ENCODE data around the gene PLA2G3.
A peak's percentile ranks its signal among the peaks of the same experiment; 100 is the strongest.
"Not testable (repeated sequence)": the region's sequence is repeated elsewhere in the genome, so short reads cannot be mapped to it uniquely, and the experiment has no call there.

The PLA2G3 gene

DNA sequence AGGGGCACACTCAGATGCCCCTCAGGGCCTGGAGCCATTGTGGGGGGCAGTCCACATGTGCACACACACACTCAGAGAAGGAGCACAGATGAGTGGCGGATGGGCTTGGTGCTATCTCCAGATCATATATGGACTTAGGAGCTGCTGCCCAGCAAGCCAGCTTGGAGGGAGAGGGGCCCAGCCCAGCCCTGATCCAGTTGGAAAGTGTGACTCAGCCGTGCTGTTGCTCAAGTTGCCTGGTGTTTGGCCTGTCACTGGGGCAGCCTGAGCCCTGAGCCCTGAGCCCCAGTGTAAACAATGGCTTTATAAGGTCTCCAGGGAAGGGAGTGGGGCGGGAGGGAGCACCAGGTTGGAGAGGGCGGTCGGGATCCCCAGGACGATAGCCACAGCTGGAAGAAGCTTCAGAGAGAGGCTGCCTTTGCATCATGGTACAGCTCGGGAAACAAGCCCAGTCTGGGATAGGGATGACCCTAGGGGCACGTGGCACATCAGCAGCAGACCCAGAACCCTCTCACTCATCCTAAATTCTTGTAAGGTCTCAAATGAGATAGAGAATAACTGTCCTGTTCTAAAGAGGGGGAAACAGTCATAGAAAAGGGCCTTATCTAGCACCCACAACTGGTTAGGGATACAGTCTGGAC lies 37.7 kb downstream of the PLA2G3 start:
- TF ChIP-seq, protein P1, sequence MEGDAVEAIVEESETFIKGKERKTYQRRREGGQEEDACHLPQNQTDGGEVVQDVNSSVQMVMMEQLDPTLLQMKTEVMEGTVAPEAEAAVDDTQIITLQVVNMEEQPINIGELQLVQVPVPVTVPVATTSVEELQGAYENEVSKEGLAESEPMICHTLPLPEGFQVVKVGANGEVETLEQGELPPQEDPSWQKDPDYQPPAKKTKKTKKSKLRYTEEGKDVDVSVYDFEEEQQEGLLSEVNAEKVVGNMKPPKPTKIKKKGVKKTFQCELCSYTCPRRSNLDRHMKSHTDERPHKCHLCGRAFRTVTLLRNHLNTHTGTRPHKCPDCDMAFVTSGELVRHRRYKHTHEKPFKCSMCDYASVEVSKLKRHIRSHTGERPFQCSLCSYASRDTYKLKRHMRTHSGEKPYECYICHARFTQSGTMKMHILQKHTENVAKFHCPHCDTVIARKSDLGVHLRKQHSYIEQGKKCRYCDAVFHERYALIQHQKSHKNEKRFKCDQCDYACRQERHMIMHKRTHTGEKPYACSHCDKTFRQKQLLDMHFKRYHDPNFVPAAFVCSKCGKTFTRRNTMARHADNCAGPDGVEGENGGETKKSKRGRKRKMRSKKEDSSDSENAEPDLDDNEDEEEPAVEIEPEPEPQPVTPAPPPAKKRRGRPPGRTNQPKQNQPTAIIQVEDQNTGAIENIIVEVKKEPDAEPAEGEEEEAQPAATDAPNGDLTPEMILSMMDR (IDR thresholded peaks at IDR 0.05; ENCODE audit: low read depth, low read length) = no peak
- DNase-seq (ENCODE audit: extremely low read depth, low read depth) = peak; percentile 97

DNA sequence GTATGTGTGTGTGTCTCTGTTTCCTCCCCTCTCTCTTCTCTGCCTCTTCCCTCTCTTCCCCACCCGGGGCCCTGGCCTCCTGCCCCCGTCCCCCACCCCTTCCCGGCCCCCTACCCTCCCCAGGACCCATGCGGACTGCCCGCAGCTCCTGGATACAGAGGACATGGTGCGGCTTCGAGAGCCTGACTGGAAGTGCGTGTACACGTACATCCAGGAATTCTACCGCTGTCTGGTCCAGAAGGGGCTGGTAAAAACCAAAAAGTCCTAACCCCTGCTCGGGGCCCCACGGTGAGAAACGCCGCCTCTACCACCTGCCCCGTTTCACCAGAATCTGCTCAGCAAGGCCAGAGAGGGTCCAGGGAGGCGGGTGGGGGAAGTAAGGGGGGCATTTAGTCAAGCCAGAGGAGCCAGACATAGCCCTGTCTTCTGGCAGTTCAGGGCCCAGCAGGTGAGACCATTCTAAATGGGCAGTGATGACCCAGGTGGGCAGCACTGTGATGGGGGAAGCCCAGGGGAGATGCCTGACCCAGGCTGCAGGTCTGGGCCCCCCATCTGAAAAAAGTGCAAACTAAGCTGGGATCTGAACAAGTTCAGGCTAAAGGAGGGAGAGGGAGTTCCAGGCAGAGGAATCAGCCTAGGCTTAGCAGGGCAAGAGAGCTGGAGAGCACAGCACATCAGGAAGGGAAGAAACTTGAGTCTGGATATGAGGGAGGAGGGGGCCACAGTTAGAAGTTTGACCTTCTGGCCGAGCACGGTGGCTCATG lies 39.4 kb downstream of the PLA2G3 start:
- TF ChIP-seq, protein P1 (IDR thresholded peaks at IDR 0.05; ENCODE audit: low read depth, low read length) = no peak
- DNase-seq (ENCODE audit: extremely low read depth, low read depth) = no peak

DNA sequence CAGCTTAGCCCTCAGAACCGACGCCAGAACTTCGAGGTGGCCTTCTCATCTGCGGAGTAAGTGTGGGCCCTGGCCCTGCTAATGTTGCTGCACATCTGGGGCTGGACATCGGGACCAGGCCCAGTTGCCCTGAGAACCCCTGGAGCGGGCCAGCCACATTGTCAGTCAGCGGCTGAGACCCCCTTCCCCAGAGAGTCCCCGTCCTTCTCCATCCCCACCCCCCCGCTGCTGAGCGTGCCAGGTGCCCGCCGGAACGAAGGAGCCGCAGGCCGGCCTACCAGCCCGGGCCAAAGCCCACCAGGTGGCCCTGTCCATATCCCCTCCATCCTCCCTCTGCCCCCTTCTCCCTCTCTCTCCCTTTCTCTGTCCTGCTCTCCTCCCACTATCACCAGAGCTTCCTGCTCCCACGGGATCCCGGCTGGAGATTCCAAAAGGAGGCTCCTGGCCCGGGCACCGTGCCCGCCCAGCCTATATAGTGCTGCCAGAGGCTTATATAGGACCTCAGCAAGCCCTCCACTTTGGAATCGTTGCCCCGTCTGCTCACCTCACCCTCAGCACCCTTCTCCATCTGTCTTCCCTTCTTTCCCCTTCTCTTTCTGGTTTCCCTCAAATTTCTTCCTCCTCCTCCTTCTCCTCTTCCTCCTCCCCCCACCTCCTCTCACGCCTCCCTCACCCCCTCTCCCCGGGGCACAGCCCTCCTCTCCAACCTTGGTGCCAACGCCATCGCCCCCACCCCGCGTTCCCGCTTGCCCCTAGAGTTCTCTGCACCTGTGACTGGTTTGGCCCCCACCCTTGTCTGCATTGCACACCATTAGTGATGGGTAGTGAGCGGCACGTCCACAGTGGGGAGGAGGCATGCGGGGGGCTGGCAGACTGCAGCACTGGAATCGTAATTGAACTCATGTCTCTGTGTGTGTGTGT lies 40.2 kb downstream of the PLA2G3 start:
- TF ChIP-seq, protein P1 (IDR thresholded peaks at IDR 0.05; ENCODE audit: low read depth, low read length) = no peak

DNA sequence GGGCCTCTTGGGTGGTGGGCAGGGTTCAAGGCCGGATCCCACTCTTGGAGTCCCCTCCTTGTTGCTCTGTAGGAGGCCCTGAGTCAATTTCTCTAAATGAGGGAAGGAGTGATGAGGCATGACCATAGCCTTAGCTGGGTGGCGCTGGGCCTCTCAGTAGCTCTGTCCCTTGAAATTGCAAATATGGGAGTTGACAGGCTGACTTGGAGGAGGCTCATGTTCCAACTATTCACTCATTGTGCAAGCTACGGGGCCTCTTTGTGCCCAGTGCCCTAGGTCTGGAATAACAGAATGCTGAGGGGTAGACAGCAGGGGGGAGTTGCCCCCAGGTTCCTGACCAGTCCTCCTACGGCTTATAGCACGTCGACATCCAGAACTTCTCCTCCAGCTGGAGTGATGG lies 40.9 kb downstream of the PLA2G3 start:
- TF ChIP-seq, protein P1 (IDR thresholded peaks at IDR 0.05; ENCODE audit: low read depth, low read length) = no peak
- no peak for DNase-seq (ENCODE audit: extremely low read depth, low read depth)

More for the DNA sequence above, 40.2 kb downstream of the PLA2G3 start:
- DNase-seq (ENCODE audit: extremely low read depth, low read depth) = no peak

DNA sequence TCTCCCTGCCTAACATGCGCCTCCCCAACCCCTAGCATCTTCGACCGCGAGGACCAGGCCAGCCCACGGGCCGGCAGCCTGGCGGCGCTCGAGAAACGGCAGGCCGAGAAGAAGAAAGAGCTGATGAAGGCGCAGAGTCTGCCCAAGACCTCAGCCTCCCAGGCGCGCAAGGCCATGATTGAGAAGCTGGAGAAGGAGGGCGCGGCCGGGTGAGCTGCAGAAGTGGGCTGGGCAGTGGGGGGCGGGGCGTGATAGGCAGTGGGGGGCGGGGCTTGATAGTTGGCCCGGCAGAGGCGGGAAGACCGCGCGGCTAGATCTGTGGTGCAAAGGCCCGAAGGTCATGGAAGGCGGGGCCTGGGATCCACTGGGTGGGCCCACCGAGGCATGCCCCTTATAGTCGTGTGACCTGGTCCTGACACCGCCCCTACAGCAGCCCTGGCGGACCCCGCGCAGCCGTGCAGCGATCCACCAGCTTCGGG lies 41.6 kb downstream of the PLA2G3 start:
- TF ChIP-seq, protein P1 (IDR thresholded peaks at IDR 0.05; ENCODE audit: low read depth, low read length) = no peak
- DNase-seq (ENCODE audit: extremely low read depth, low read depth) = no peak

DNA sequence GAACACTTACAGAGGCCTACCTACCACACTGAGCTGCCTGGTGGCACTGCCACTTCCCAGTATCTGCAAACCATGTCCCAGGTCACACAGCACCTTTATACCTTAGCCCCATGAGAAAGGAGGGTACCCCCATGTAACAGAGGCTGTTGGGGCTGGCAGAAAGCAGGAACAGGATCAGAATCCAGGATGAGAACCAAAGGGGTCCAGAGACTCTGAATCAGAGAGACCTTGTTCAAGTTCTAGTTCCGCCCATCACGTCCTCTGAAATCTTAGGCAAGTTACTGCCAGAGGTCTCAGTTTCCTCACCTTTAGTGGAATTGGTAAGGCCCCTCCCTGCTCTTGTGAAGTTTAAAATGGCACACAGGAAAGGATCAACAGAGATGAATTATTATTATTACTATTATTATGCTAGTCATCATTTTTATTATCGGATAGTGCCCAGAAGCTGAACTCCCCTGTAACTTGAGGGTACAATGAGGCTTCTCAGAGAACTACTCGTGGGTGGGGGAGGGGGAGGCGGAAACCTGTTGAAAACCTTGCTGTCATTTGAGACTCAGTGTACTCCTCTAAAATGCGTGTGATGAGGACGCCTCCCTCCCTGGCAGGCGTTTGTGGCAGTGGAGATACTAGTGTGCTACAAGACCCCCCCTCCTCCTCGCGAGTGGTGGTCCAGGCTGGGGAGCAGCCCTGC lies 42.2 kb downstream of the PLA2G3 start:
- TF ChIP-seq, protein P1 (IDR thresholded peaks at IDR 0.05; ENCODE audit: low read depth, low read length) = no peak
- no peak for DNase-seq (ENCODE audit: extremely low read depth, low read depth)

DNA sequence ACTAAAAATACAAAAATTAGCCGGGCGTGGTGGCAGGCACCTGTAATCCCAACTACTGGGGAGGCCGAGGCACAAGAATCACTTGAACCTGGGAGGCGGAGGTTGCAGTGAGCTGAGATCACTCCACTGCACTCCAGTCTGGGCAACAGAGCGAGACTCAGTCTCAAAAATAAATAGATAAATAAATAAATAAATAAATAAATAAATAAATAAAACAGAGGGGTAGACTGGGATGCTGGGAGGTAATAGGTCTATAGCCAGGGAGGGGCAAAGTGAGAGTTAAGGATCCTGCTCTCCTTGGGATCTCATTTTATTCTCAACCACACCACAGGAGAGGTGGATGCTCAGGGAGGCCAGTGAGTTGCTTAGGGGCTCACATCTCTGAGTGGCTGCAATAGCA lies 42.8 kb downstream of the PLA2G3 start:
- DNase-seq (ENCODE audit: extremely low read depth, low read depth) = not testable (repeated sequence)

Measured in AG09319 (cell line).